Measurements from ENCODE around the gene NEK5.
"Not testable (repeated sequence)": the region's sequence is repeated elsewhere in the genome, so short reads cannot be mapped to it uniquely, and the experiment has no call there.

DNA sequence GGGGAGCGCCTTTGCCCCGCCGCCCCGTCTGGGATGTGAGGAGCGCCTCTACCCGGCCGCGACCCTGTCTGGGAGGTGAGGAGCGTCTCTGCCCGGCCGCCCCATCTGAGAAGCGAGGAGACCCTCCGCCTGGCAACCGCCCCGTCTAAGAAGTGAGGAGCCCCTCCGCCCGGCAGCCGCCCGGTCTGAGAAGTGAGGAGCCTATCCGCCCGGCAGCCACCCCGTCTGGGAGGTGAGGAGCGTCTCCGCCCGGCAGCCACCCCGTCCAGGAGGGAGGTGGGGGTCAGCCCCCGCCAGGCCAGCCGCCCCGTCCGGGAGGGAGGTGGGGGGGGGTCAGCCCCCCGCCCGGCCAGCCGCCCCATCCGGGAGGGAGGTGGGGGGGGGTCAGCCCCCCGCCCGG is 49.0 kb downstream of the NEK5 start:
- not testable (repeated sequence) for TF ChIP-seq POLR2AphosphoS5 (IDR thresholded peaks at IDR 0.05; ENCODE audit: borderline replicate concordance, low read depth, low read length); EZH2 (IDR thresholded peaks at IDR 0.05); FOXP2 (optimal IDR thresholded peaks at IDR 0.05; ENCODE audit: control extremely low read depth, extremely low read length, insufficient read depth)
